Measurements from ENCODE around the gene CNN3.

CNN3 gene

GRCh38 chr1:94886361-94886760 is 40.5 kb downstream of the CNN3 start:
- DNase-seq: no peak

GRCh38 chr1:94884507-94884906 is 42.4 kb downstream of the CNN3 start:
- DNase-seq: no peak

- peak; percentile 28 for DNase-seq
These were observed 42.8 kb downstream of the CNN3 start for GRCh38 chr1:94884106-94884505.

GRCh38 chr1:94883691-94884090 is 43.2 kb downstream of the CNN3 start:
- no peak for DNase-seq

GRCh38 chr1:94878329-94878728 is 48.6 kb downstream of the CNN3 start:
- DNase-seq: no peak

- DNase-seq: no peak
These were observed 50.5 kb downstream of the CNN3 start for GRCh38 chr1:94876362-94876761.

GRCh38 chr1:94875794-94876193 is 51.1 kb downstream of the CNN3 start:
- DNase-seq: no peak

- DNase-seq: no peak
These were observed 52.5 kb downstream of the CNN3 start for GRCh38 chr1:94874423-94874822.

GRCh38 chr1:94873520-94874351 is 53.2 kb downstream of the CNN3 start:
- DNase-seq: peak; percentile 91

GRCh38 chr1:94872771-94873495 is 54.0 kb downstream of the CNN3 start:
- DNase-seq: no peak

GRCh38 chr1:94871031-94871430 is 55.9 kb downstream of the CNN3 start:
- DNase-seq: no peak

GRCh38 chr1:94866164-94866807 is 60.6 kb downstream of the CNN3 start:
- no peak for DNase-seq

GRCh38 chr1:94865360-94865759 is 61.5 kb downstream of the CNN3 start:
- DNase-seq: no peak

- DNase-seq: no peak
These were observed 62.1 kb downstream of the CNN3 start for GRCh38 chr1:94864821-94865220.

GRCh38 chr1:94863919-94864318 is 63.0 kb downstream of the CNN3 start:
- peak; percentile 81 for DNase-seq

- DNase-seq: peak; percentile 75
These were observed 63.5 kb downstream of the CNN3 start for GRCh38 chr1:94863297-94863911.

- DNase-seq: no peak
These were observed 64.2 kb downstream of the CNN3 start for GRCh38 chr1:94862718-94863117.

GRCh38 chr1:94859174-94859573 is 67.7 kb downstream of the CNN3 start:
- DNase-seq: no peak

GRCh38 chr1:94858276-94858675 is 68.6 kb downstream of the CNN3 start:
- DNase-seq: peak; percentile 53

GRCh38 chr1:94856868-94857267 is 70.0 kb downstream of the CNN3 start:
- no peak for DNase-seq

GRCh38 chr1:94856004-94856403 is 70.9 kb downstream of the CNN3 start:
- DNase-seq: no peak

GRCh38 chr1:94855307-94855700 is 71.6 kb downstream of the CNN3 start:
- DNase-seq: peak; percentile 51
